ENCODE data around the gene EFCAB5. TPM values are rescaled to one million over a fixed set of nuclear protein-coding genes. Genes with fewer than 3 reads are reported as not detected.
"Not testable (repeated sequence)": the region's sequence is repeated elsewhere in the genome, so short reads cannot be mapped to it uniquely, and the experiment has no call there.

EFCAB5 gene
- total RNA-seq, 1 donor from 2014 or later, result not detected

DNA sequence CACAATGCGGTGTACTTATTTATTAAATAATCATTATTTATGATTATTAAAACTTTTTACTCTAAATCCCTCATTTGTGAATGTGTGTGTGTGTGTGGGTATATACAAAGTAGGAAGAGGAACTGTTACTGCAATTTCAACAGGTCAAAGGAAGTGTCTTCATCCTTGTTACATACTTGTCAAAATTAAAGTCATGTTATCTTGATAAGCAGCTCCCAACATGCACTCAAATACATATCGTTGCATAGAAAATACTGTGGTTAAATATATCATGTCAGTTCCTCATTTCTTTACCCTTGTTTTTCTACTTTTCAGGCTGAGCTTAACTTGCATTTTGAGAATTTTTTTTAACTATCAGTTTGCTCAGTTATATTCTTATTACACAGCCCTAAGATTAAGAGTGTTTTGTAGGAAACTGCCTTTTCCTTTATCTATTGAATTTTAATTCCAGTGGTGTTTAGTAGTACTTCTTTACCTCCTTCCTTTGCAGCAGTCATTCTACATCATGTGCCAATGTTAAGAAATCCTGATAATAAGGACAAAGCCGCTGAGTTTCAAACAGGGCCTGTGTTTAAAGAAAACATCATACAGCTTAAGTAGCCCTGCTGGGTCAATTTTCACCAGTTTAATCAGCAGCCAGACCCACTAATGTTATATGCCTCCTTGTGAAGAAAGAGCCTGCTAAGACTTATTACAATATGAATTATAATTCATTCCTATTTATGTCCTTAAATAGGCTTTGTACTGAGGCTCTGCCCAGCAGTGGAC lies 7.2 kb downstream of the EFCAB5 start:
- Histone ChIP-seq H3K9me3 (replicated peaks) (no peaks in the 10 kb centered on the region), H3K4me3 (no peak overlapping the region), H3K27me3 (ENCODE audit: low read depth) (no peaks in the 10 kb centered on the region), H3K27ac (replicated peaks) (no peak overlapping the region), H3K36me3 (no peaks in the 10 kb centered on the region), H3K4me1 (no peaks in the 10 kb centered on the region)
- intact Hi-C loops (cut with micrococcal nuclease), result no loop called here
- no peak for DNase-seq
- TF ChIP-seq CTCF (IDR thresholded peaks at IDR 0.05; ENCODE audit: borderline replicate concordance), result no peak

DNA sequence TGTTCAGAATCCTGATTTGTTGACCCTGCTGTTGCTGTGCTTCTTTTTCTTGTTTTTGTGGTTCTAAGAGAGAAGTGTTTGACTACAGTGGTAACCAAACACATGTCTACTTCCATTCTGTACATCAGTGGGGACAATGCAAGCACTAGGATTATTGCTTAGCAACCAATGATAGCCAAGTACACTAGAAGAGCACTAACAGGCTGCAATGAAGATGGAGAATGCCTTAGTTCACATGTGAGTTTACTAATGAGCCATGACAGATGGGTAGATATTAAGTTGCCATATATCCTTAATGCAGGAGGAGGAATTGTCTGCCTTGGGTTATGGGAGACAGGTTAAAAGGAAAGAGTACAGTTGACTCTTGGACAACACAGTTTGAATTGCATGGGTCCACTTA lies 8.3 kb downstream of the EFCAB5 start:
- Histone ChIP-seq H3K4me1 (no peaks in the 10 kb centered on the region), H3K4me3 (no peak overlapping the region), H3K27ac (replicated peaks) (no peak overlapping the region), H3K9me3 (replicated peaks) (no peaks in the 10 kb centered on the region), H3K36me3 (no peaks in the 10 kb centered on the region), H3K27me3 (ENCODE audit: low read depth) (no peaks in the 10 kb centered on the region)
- TF ChIP-seq CTCF (IDR thresholded peaks at IDR 0.05; ENCODE audit: borderline replicate concordance), result no peak
- intact Hi-C loops (cut with micrococcal nuclease), result no loop called here
- no peak for DNase-seq

GRCh38 chr17:29954405-29954804 lies 13.0 kb downstream of the EFCAB5 start:
- Histone ChIP-seq H3K27ac (replicated peaks) (no peak overlapping the region), H3K36me3 (no peaks in the 10 kb centered on the region), H3K9me3 (replicated peaks) (no peaks in the 10 kb centered on the region), H3K4me1 (no peaks in the 10 kb centered on the region), H3K27me3 (ENCODE audit: low read depth) (no peaks in the 10 kb centered on the region), H3K4me3 (no peak overlapping the region)
- intact Hi-C loops (cut with micrococcal nuclease), result no loop called here
- no peak for TF ChIP-seq CTCF (IDR thresholded peaks at IDR 0.05; ENCODE audit: borderline replicate concordance)
- DNase-seq, result no peak

DNA sequence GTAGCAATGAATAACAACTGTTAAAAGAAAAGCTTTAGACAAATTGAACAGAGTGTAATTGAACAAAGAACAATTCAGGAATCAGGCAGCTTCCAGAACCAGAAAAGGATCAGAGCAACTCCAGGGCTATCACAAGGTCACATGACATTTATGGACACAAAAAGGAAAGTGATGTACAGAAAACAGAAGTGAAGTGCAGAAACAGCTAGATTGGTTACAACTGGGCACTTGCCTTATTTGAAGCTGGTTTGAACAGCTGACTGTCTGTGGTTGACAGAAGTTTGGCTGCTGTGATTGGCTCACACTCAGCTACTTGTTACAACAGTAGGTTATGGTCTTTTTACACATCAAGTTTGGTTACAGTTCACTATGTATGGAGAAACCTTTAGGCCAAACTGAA lies 14.8 kb downstream of the EFCAB5 start:
- DNase-seq, result no peak
- H3K36me3 ChIP-seq, result no peaks in the 10 kb centered on the region
- H3K4me1 ChIP-seq, result no peaks in the 10 kb centered on the region
- H3K9me3 ChIP-seq (replicated peaks), result no peaks in the 10 kb centered on the region
- intact Hi-C loops (cut with micrococcal nuclease), result no loop called here
- no peak for TF ChIP-seq CTCF (IDR thresholded peaks at IDR 0.05; ENCODE audit: borderline replicate concordance)
- H3K4me3 ChIP-seq, result no peak overlapping the region
- no peak overlapping the region for H3K27ac ChIP-seq (replicated peaks)
- H3K27me3 ChIP-seq (ENCODE audit: low read depth), result no peaks in the 10 kb centered on the region

- H3K27me3 ChIP-seq (ENCODE audit: low read depth); H3K4me1 ChIP-seq; DNase-seq: not testable (repeated sequence)
Measured at GRCh38 chr17:29957488-29957887, 16.1 kb downstream of the EFCAB5 start.

DNA sequence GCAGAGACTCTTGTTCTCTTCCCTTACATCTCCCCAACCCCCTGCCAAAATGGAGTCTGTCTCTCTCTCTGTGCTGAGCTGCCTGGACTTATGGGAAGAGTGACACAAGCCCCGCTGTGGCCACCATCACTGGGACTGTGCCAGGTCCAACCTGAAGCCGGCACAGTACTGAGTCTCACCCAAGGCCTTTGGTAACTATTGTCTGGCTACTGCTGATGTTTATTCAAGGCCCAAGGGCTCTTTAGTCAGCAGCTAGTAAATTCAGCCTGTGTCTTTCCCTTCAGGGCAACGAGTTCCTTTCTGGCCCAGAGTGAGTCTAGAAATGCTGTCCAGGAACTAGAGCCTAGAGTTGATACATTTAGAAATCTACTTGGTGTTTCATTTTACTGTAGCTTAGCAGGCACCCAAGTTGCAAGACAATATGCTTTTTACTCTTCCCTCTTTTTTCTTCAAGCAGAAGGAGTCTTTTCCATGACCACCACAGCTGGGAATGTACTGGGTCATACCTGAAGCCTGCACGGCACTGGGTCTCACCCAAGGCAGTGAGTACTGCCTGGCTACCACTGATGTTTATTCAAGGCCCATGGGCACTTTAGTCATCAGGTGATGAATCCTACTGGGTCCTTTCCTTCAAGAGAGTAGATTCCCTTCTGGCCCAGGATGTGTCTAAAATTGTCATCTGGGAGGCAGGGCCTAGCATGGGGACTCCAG lies 17.7 kb downstream of the EFCAB5 start:
- H3K4me1 ChIP-seq, result no peaks in the 10 kb centered on the region
- no peak for TF ChIP-seq CTCF (IDR thresholded peaks at IDR 0.05; ENCODE audit: borderline replicate concordance)
- H3K27ac ChIP-seq (replicated peaks), result no peak overlapping the region
- DNase-seq, result no peak
- intact Hi-C loops (cut with micrococcal nuclease), result no loop called here
- H3K36me3 ChIP-seq, result no peaks in the 10 kb centered on the region
- H3K9me3 ChIP-seq (replicated peaks), result peaks cover 19% of the 10 kb centered on the region
- no peak overlapping the region for H3K4me3 ChIP-seq
- H3K27me3 ChIP-seq (ENCODE audit: low read depth), result no peaks in the 10 kb centered on the region

More at GRCh38 chr17:29957488-29957887, 16.1 kb downstream of the EFCAB5 start:
- H3K27ac ChIP-seq (replicated peaks); H3K9me3 ChIP-seq (replicated peaks); H3K4me3 ChIP-seq; intact Hi-C loops (cut with micrococcal nuclease); H3K36me3 ChIP-seq: not testable (repeated sequence)

Data from left ventricle myocardium inferior (tissue), 1 donor.